ENCODE measurements around the gene MIPEP. TPM values are rescaled to one million over a fixed set of nuclear protein-coding genes. Genes with fewer than 3 reads are reported as not detected.

MIPEP gene
- total and polyA plus RNA-seq, 2 experiments from 2014 or later = 17.1 to 19.8 TPM

- Histone ChIP-seq H3K27ac (peak overlapping the region; percentile 40), H3K79me2 (no peaks in the 10 kb centered on the region), H3K27me3 (no peaks in the 10 kb centered on the region), H3K36me3 (replicated peaks; ENCODE audit: insufficient read depth, low read depth) (no peaks in the 10 kb centered on the region), H3K4me1 (ENCODE audit: insufficient read depth) (peaks cover 21% of the 10 kb centered on the region), H2AFZ (no peak overlapping the region), H3K9me3 (ENCODE audit: low read depth) (no peaks in the 10 kb centered on the region), H3K4me2 (peak overlapping the region; percentile 44), H4K20me1 (ENCODE audit: insufficient read depth, poor library complexity, severe bottlenecking) (no peaks in the 10 kb centered on the region), H3K9me2 (replicated peaks; ENCODE audit: insufficient read depth) (no peaks in the 10 kb centered on the region), H3K4me3 (no peak overlapping the region)
- DNase-seq (ENCODE audit: low spot score) = no peak
- WGBS (ENCODE audit: low lambda C conversion rate, missing lambda C conversion rate) = 95% methylated on average over 3 of the region's 3 CpGs
- TF ChIP-seq EZH2 (IDR thresholded peaks at IDR 0.05; ENCODE audit: borderline replicate concordance) (no peak), CTCF (IDR thresholded peaks at IDR 0.05; ENCODE audit: poor library complexity) (no peak), EZH2phosphoT487 (IDR thresholded peaks at IDR 0.05; ENCODE audit: low read depth, severe bottlenecking, unreplicated experiment) (no peak)
Measured at GRCh38 chr13:23793711-23794110, 95.5 kb downstream of the MIPEP start.

- Histone ChIP-seq H3K79me2 (no peaks in the 10 kb centered on the region), H3K4me3 (no peak overlapping the region), H3K9me2 (replicated peaks; ENCODE audit: insufficient read depth) (no peaks in the 10 kb centered on the region), H3K36me3 (replicated peaks; ENCODE audit: insufficient read depth, low read depth) (no peaks in the 10 kb centered on the region), H3K27me3 (no peaks in the 10 kb centered on the region), H3K4me2 (no peak overlapping the region), H4K20me1 (ENCODE audit: insufficient read depth, poor library complexity, severe bottlenecking) (no peaks in the 10 kb centered on the region), H3K27ac (no peak overlapping the region), H3K9me3 (ENCODE audit: low read depth) (no peaks in the 10 kb centered on the region), H3K4me1 (ENCODE audit: insufficient read depth) (peaks cover 21% of the 10 kb centered on the region), H2AFZ (no peak overlapping the region)
- no peak for DNase-seq (ENCODE audit: low spot score)
- 90% methylated on average over 1 of the region's 1 CpG for WGBS (ENCODE audit: low lambda C conversion rate, missing lambda C conversion rate)
- TF ChIP-seq EZH2 (IDR thresholded peaks at IDR 0.05; ENCODE audit: borderline replicate concordance) (no peak), EZH2phosphoT487 (IDR thresholded peaks at IDR 0.05; ENCODE audit: low read depth, severe bottlenecking, unreplicated experiment) (no peak), CTCF (IDR thresholded peaks at IDR 0.05; ENCODE audit: poor library complexity) (no peak)
Measured at GRCh38 chr13:23792680-23793079, 96.5 kb downstream of the MIPEP start.

- DNase-seq (ENCODE audit: low spot score) = no peak
- Histone ChIP-seq H3K9me2 (replicated peaks; ENCODE audit: insufficient read depth) (no peaks in the 10 kb centered on the region), H3K27ac (no peak overlapping the region), H3K4me1 (ENCODE audit: insufficient read depth) (peaks cover 21% of the 10 kb centered on the region), H3K9me3 (ENCODE audit: low read depth) (no peaks in the 10 kb centered on the region), H3K79me2 (no peaks in the 10 kb centered on the region), H3K4me3 (no peak overlapping the region), H2AFZ (no peak overlapping the region), H3K27me3 (no peaks in the 10 kb centered on the region), H3K4me2 (no peak overlapping the region), H3K36me3 (replicated peaks; ENCODE audit: insufficient read depth, low read depth) (no peaks in the 10 kb centered on the region), H4K20me1 (ENCODE audit: insufficient read depth, poor library complexity, severe bottlenecking) (no peaks in the 10 kb centered on the region)
- TF ChIP-seq CTCF (IDR thresholded peaks at IDR 0.05; ENCODE audit: poor library complexity) = no peak
- WGBS (ENCODE audit: low lambda C conversion rate, missing lambda C conversion rate) = 66% methylated on average over 2 of the region's 2 CpGs
Measured at GRCh38 chr13:23790577-23791170, 98.5 kb downstream of the MIPEP start.

Data from hepatocyte (in vitro differentiated cells).